HepG2 (cell line): ENCODE data around the gene DDC.

Experiments
- MXD4 ChIP-seq: IDR thresholded peaks from 2 replicates; pipeline ENCODE4 v1.6.1; 2016; ENCODE audit warnings: mild to moderate bottlenecking, missing biosample characterization, missing genetic modification reagents
- SP1 ChIP-seq, 2 experiments: fragments of 450-650 bp in 1 of 2; sonication (generic) in 1 of 2; formaldehyde crosslinking in 1 of 2; IDR thresholded peaks; 2 replicates each; pipeline versions ENCODE4 v1.4.0 to v1.6.1; 2016 to 2020; ENCODE audit warnings: missing genetic modification reagents in 1 of 2
- ZBTB8A ChIP-seq: sonication (generic); formaldehyde crosslinking; IDR thresholded peaks from 2 replicates; pipeline ENCODE4 v1.4.0; 2020; ENCODE audit warnings: mild to moderate bottlenecking, low read depth, missing genetic modification reagents, borderline replicate concordance
- ZNF274 ChIP-seq: sonication (generic); formaldehyde crosslinking; IDR thresholded peaks from 2 replicates; pipeline ENCODE4 v1.5.1; 2020; ENCODE audit warnings: mild to moderate bottlenecking, missing genetic modification reagents
- ZSCAN29 ChIP-seq: sonication (generic); formaldehyde crosslinking; conservative IDR thresholded peaks from 2 replicates; pipeline ENCODE4 v1.4.0; 2020; ENCODE audit warnings: mild to moderate bottlenecking, missing genetic modification reagents
- TF ChIP-seq, protein P1 (sequence below): sonication (generic); formaldehyde crosslinking; IDR thresholded peaks from 2 replicates; pipeline ENCODE4 v1.5.1; 2020; ENCODE audit warnings: mild to moderate bottlenecking, missing genetic modification reagents, moderate library complexity
- TF ChIP-seq, protein P2 (sequence below): sonication (generic); formaldehyde crosslinking; IDR thresholded peaks from 2 replicates; pipeline ENCODE4 v1.4.0; 2020; ENCODE audit warnings: missing genetic modification reagents
- TF ChIP-seq, protein P3 (sequence below): sonication (generic); formaldehyde crosslinking; IDR thresholded peaks from 2 replicates; pipeline ENCODE4 v1.5.0; 2020; ENCODE audit warnings: mild to moderate bottlenecking, missing genetic modification reagents, moderate library complexity
- TF ChIP-seq, protein P4 (sequence below): IDR thresholded peaks from 2 replicates; pipeline ENCODE4 v1.6.1; 2012; ENCODE audit warnings: inconsistent platforms

DNA sequence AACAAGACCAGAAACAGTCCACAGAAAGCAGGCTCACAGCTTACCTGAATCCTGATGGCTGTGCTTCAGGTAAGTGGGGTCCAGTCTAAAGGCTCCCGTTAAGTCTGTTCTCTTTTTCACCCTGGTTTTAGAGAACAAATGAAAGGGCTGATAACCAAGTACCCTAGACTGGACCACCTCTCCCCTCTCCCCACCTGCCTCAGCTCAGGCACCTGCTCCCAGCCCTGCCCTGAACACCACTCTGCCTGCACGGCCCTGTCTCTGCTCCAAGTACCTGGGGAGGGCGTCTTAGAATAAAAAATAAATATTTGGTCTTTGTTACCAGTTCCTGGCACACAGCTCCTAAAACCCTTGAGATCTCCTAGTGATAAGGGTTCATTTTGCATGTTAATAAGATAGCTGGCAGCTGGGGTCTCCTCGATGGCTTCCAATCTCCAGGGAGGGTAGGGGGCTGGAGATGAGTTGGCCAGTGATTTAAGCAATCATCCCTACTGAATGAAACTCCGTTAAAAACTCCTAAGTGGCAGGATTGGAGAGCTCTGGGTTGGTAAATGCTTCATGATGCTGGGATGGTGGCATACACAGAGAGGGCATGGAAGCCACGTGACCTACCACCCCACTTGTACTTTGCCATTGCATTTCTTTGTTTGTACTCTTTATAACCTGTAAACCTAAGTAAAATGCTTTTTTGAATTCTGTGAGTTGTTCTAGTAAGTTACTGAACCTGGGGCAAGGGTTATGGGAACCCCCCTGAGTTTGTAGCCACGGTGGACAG lies 85.3 kb downstream of the DDC start:
- TF ChIP-seq, protein P1, sequence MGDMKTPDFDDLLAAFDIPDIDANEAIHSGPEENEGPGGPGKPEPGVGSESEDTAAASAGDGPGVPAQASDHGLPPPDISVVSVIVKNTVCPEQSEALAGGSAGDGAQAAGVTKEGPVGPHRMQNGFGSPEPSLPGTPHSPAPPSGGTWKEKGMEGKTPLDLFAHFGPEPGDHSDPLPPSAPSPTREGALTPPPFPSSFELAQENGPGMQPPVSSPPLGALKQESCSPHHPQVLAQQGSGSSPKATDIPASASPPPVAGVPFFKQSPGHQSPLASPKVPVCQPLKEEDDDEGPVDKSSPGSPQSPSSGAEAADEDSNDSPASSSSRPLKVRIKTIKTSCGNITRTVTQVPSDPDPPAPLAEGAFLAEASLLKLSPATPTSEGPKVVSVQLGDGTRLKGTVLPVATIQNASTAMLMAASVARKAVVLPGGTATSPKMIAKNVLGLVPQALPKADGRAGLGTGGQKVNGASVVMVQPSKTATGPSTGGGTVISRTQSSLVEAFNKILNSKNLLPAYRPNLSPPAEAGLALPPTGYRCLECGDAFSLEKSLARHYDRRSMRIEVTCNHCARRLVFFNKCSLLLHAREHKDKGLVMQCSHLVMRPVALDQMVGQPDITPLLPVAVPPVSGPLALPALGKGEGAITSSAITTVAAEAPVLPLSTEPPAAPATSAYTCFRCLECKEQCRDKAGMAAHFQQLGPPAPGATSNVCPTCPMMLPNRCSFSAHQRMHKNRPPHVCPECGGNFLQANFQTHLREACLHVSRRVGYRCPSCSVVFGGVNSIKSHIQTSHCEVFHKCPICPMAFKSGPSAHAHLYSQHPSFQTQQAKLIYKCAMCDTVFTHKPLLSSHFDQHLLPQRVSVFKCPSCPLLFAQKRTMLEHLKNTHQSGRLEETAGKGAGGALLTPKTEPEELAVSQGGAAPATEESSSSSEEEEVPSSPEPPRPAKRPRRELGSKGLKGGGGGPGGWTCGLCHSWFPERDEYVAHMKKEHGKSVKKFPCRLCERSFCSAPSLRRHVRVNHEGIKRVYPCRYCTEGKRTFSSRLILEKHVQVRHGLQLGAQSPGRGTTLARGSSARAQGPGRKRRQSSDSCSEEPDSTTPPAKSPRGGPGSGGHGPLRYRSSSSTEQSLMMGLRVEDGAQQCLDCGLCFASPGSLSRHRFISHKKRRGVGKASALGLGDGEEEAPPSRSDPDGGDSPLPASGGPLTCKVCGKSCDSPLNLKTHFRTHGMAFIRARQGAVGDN (CRISPR knock-in tag), result no peak
- TF ChIP-seq ZSCAN29 (CRISPR knock-in tag) (no peak), SP1 (IDR thresholded peaks at IDR 0.05) (no peak), SP1 (CRISPR knock-in tag; IDR thresholded peaks at IDR 0.05) (no peak), ZNF274 (CRISPR knock-in tag) (no peak), MXD4 (CRISPR knock-in tag) (no peak), ZBTB8A (CRISPR knock-in tag) (no peak)
- TF ChIP-seq, protein P2, sequence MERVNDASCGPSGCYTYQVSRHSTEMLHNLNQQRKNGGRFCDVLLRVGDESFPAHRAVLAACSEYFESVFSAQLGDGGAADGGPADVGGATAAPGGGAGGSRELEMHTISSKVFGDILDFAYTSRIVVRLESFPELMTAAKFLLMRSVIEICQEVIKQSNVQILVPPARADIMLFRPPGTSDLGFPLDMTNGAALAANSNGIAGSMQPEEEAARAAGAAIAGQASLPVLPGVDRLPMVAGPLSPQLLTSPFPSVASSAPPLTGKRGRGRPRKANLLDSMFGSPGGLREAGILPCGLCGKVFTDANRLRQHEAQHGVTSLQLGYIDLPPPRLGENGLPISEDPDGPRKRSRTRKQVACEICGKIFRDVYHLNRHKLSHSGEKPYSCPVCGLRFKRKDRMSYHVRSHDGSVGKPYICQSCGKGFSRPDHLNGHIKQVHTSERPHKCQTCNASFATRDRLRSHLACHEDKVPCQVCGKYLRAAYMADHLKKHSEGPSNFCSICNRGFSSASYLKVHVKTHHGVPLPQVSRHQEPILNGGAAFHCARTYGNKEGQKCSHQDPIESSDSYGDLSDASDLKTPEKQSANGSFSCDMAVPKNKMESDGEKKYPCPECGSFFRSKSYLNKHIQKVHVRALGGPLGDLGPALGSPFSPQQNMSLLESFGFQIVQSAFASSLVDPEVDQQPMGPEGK (CRISPR knock-in tag), result no peak
- TF ChIP-seq, protein P3, sequence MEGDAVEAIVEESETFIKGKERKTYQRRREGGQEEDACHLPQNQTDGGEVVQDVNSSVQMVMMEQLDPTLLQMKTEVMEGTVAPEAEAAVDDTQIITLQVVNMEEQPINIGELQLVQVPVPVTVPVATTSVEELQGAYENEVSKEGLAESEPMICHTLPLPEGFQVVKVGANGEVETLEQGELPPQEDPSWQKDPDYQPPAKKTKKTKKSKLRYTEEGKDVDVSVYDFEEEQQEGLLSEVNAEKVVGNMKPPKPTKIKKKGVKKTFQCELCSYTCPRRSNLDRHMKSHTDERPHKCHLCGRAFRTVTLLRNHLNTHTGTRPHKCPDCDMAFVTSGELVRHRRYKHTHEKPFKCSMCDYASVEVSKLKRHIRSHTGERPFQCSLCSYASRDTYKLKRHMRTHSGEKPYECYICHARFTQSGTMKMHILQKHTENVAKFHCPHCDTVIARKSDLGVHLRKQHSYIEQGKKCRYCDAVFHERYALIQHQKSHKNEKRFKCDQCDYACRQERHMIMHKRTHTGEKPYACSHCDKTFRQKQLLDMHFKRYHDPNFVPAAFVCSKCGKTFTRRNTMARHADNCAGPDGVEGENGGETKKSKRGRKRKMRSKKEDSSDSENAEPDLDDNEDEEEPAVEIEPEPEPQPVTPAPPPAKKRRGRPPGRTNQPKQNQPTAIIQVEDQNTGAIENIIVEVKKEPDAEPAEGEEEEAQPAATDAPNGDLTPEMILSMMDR (CRISPR knock-in tag), result no peak
- TF ChIP-seq, protein P4, sequence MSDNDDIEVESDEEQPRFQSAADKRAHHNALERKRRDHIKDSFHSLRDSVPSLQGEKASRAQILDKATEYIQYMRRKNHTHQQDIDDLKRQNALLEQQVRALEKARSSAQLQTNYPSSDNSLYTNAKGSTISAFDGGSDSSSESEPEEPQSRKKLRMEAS, result no peak
